NOMO-1 treated with DMSO at 0.1 percent for 48 hours (cell line): ENCODE measurements around the gene GZMM.
A peak's percentile ranks its signal among the peaks of the same experiment; 100 is the strongest.

ENCODE experiments used
- DNase-seq: peaks from one replicate; lab custom pipeline; 2025; ENCODE audit not compliant: unreplicated experiment; lab: John Stamatoyannopoulos, UW

Gene GZMM

DNA sequence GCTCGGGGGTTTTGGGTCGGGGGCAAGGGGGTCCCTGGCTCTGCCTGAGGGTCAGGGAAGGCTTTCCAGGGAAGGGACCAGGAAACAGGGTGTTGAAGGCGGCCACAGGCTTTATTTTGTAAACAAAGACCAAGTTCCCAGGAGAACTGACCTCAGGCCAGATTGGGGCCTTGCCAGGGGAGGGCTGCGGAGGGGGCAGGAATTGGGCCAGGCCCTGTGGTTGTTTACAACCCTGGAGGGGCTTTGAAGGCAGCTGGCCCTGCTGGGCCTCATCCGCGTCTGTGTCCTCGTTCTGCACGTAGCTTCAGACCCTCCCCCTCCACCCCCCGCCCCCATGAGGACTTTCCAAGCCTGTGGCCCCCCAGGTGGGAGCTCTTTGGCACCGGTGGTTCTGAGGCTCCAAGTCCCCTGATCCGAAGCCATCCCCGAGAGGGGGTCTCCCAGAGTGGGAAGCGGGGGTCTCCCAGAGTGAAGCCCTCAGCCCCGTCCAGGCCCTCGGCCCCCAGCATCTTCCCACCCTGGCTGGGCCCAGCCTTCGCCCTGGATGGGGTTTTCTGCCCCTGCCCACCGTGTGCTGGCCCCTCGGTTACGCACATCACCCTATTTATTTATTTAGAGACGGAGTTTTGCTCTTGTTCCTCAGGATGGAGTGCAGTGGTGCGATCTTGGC lies 15.1 kb downstream of the GZMM start:
- no peak for DNase-seq

DNA sequence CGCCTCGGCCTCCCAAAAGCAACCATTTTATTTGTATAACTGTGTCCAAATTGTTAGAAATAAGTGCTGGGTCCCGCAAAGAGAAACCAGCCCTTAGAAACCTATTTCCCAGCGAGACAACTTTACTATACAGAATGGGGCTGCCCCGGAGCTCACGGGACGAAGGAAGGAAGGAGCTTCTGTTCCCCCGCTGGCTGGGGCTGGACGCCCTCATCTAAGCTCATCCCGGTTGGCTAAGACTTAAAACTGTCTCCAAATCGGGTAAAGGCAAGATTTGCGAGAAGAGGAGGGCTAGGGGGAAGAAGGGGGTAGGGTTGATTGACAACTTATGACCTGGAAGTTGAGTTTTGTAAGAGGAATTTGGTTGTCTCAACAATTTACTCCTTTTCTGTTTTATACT lies 16.3 kb downstream of the GZMM start:
- no peak for DNase-seq

- DNase-seq, result peak; percentile 90
Measured at GRCh38 chr19:566403-566802, 22.6 kb downstream of the GZMM start.

GRCh38 chr19:566844-567243 lies 23.0 kb downstream of the GZMM start:
- DNase-seq, result no peak

- no peak for DNase-seq
Measured at GRCh38 chr19:567296-567900, 23.5 kb downstream of the GZMM start.

DNA sequence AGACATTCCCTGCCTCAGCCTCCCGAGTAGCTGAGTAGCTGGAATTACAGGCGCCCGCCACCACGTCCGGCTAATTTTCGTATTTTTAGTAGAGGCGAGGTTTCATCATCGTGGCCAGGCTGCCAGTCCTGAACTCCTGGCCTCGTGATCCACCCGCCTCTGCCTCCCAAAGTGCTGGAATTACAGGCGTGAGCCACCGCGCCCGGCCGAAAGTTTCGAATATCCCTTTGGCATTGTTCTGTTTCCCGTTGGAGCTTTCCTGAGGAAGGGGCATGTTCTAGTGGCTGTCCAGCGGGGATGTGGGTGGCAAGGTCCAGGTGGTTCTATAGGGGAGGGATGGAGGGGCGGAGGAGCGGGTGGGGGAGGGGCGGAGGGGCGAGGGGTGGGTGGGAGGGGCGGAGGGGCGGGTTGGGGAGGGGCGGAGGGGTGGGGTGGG lies 26.4 kb downstream of the GZMM start:
- DNase-seq, result no peak

DNA sequence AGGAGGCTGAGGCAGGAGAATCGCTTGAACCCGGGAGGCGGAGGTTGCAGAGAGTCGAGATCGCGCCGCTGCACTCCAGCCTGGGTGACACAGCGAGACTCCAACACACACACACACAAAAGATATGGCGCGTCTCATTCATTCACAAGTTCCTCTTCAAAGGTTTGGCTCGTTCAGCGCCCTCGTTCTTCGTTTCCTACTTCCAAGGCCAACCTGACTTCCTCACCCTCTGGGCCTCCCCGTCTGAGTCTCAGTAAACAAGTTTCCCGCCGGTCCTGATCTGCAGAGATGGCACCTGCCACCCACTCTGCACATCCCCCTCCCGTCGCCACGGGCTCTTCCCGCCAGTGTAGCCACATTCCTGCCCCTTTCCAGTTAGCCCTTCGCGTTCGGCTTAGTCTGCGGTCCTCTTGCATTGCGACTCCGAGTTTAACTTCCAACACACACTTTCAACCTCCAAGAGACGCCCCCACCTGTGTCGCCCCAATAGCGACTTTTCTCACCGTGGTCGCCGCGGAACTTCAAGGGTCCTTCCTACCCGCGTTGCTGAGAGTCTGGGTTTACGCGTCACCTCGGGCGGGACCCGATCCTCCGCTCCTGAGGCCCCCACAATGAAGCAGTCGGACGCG lies 27.2 kb downstream of the GZMM start:
- DNase-seq, result peak; percentile 73

DNA sequence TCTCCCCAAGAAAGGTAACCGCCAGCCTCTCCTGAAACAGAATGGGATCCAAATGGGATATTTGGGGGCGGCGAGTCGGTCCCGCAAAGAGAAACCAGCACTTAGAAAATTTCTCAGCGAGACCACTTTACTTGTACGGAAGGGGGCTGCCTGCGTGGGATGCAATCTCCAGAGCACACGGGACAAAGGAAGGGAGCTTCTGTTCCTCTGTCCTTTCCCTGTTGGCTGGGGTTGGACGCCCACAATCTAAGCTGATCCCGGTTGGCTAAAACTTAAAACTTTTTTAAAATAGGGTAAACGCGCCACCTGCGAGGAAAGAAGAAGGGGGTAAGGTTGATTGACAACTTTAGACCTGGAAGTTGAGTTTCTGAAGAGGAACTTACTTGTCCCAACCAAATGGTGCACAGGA lies 27.7 kb downstream of the GZMM start:
- DNase-seq, result peak; percentile 57

GRCh38 chr19:572140-572742 lies 28.4 kb downstream of the GZMM start, which contains the start of gene BSG:
TSS of gene BSG (plus strand) at chr19:572596. CDS start at chr19:572635, 39 bp downstream.
- peak; percentile 97 for DNase-seq

GRCh38 chr19:572743-573518 lies 29.1 kb downstream of the GZMM start:
- DNase-seq, result no peak

DNA sequence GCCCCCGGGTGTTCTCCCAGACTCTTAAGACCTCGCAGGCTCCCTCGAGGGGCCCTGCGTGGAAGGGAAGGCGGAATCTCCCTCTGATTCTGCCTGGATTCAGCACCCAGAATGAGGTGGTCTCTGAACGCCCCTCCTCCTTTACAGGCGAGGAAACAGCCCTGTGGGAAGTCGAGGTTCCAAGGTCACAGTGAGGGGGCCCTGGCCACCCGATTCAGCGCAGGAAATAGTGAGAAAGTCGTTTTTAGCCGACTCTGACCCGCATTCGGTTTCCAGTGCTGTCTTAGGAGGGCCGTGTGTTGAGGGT lies 29.6 kb downstream of the GZMM start:
- DNase-seq, result no peak

GRCh38 chr19:574658-575526 lies 31.0 kb downstream of the GZMM start:
- DNase-seq, result no peak

GRCh38 chr19:575527-576506 lies 32.0 kb downstream of the GZMM start:
- no peak for DNase-seq

- no peak for DNase-seq
Measured at GRCh38 chr19:576768-577438, 33.0 kb downstream of the GZMM start.

- no peak for DNase-seq
Measured at GRCh38 chr19:577439-578392, 33.9 kb downstream of the GZMM start.

- DNase-seq, result no peak
Measured at GRCh38 chr19:579111-579841, 35.4 kb downstream of the GZMM start.

- DNase-seq, result no peak
Measured at GRCh38 chr19:579842-580155, 35.9 kb downstream of the GZMM start.
